ENCODE measurements around the gene MPZL3. TPM values are rescaled to one million over a fixed set of nuclear protein-coding genes. Genes with fewer than 3 reads are reported as not detected.

Gene MPZL3
- total and polyA plus RNA-seq, 8 donors = 0.45 to 20.0 (median 5.0) TPM

DNA sequence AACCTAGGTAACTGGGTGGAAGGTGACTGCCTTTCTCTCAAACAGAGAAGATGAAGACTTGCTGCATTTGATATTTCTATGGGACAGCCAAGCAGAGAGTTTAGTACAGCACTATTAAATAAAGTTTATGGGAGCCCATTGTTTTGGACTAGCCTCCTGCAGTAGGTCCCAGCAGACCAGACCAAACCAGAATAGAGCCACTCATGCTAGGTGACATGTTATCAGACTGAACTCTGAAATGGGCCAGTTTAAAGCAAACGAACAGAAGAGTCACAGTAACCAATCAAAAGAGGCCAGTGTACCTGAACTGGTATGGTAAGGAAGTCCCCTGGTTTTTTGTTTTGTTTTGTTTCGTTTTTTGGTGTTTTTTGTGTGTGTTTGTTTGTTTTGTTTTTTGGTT lies 19.8 kb upstream of the MPZL3 start:
- TF ChIP-seq POLR2AphosphoS5 (IDR thresholded peaks at IDR 0.05) (peak in 1 of 3 donors; percentile 25), EP300 (IDR thresholded peaks at IDR 0.05) (no peak), POLR2A (IDR thresholded peaks at IDR 0.05) (no peak)
- TF ChIP-seq, protein P1, sequence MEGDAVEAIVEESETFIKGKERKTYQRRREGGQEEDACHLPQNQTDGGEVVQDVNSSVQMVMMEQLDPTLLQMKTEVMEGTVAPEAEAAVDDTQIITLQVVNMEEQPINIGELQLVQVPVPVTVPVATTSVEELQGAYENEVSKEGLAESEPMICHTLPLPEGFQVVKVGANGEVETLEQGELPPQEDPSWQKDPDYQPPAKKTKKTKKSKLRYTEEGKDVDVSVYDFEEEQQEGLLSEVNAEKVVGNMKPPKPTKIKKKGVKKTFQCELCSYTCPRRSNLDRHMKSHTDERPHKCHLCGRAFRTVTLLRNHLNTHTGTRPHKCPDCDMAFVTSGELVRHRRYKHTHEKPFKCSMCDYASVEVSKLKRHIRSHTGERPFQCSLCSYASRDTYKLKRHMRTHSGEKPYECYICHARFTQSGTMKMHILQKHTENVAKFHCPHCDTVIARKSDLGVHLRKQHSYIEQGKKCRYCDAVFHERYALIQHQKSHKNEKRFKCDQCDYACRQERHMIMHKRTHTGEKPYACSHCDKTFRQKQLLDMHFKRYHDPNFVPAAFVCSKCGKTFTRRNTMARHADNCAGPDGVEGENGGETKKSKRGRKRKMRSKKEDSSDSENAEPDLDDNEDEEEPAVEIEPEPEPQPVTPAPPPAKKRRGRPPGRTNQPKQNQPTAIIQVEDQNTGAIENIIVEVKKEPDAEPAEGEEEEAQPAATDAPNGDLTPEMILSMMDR (IDR thresholded peaks at IDR 0.05) = no peak
- peaks cover 0 to 14% (median 0%) of the 10 kb centered on the region in 3 donors for H3K27me3 ChIP-seq
- H3K36me3 ChIP-seq = no peaks in the 10 kb centered on the region
- peak overlapping the region; percentile 37 to 69 (median 59) for H3K27ac ChIP-seq
- H3K9me3 ChIP-seq = no peaks in the 10 kb centered on the region
- H3K4me1 ChIP-seq = peaks cover 5 to 36% (median 27%) of the 10 kb centered on the region in 4 donors
- WGBS, 5 donors = 22 to 40% (median 27%) methylated on average over 2 of the region's 2 CpGs
- intact Hi-C loops (cut with DNase I; ENCODE audit: low total_unique reads) = no loop called here
- DNase-seq = no peak
- no peak overlapping the region for H3K4me3 ChIP-seq

DNA sequence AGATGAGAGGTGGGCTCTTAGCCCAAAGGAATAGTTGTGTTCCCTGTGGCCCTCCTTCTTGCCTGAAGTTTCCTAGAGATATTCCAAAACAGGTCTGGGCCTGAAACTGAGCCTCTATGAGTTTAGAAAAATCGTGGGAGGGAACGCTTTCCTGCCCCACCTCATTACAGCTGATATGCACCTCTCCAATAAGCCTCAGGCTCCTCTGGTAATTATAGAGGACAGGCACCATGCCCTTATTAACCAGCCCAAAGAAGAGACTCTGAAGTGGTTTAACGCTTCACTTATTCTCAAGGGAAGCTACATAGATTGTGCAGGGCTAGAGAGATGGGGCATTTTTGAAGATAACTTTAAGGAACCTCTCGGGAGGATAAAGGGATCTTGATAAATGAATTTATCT lies 15.3 kb upstream of the MPZL3 start:
- H3K36me3 ChIP-seq = no peaks in the 10 kb centered on the region
- H3K27ac ChIP-seq = peak overlapping the region in 1 of 5 donors; percentile 91
- intact Hi-C loops (cut with DNase I; ENCODE audit: low total_unique reads) = no loop called here
- H3K9me3 ChIP-seq = no peaks in the 10 kb centered on the region
- peaks cover 0 to 21% (median 9%) of the 10 kb centered on the region in 4 donors for H3K4me1 ChIP-seq
- no peak for DNase-seq
- TF ChIP-seq, protein P1 (IDR thresholded peaks at IDR 0.05) = no peak
- no peak for TF ChIP-seq POLR2AphosphoS5 (IDR thresholded peaks at IDR 0.05)
- no peak for TF ChIP-seq POLR2A (IDR thresholded peaks at IDR 0.05)
- no peak for TF ChIP-seq EP300 (IDR thresholded peaks at IDR 0.05)
- 53 to 83% (median 75%) methylated on average over 4 of the region's 4 CpGs for WGBS, 5 donors
- H3K27me3 ChIP-seq = peaks cover 0 to 23% (median 0%) of the 10 kb centered on the region in 3 donors
- H3K4me3 ChIP-seq = no peak overlapping the region

DNA sequence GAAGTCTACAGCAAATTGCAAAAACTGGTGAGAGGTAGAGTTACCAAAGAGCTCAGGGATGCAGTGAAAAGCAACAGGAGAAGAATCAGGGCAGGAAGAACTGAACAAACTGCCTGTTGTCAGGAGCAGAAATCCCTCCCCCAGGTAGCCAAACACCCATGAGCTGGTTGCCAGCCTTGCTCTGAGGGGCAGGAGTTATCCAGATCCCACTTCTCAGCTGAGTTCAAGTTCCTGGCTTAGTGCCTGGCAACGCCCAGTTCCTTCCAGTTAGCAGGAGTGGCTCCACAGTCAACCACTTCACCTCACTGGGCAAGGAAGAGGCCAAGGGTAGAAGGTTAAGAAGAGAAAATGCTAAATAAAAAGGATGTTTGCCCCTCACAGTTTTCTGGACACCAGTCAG lies 13.8 kb upstream of the MPZL3 start:
- WGBS, 5 donors = 16 to 79% (median 30%) methylated on average over 1 of the region's 1 CpG
- TF ChIP-seq EP300 (IDR thresholded peaks at IDR 0.05) (no peak), POLR2AphosphoS5 (IDR thresholded peaks at IDR 0.05) (peak in 2 of 3 donors; percentile 61 to 81)
- peak; percentile 65 to 87 for DNase-seq
- Histone ChIP-seq H3K4me3 (peak overlapping the region in 1 of 4 donors; percentile 51), H3K9me3 (no peaks in the 10 kb centered on the region), H3K4me1 (peaks cover 0 to 22% (median 17%) of the 10 kb centered on the region in 4 donors), H3K27me3 (peaks cover 0 to 33% (median 0%) of the 10 kb centered on the region in 3 donors), H3K27ac (peak overlapping the region; percentile 13 to 91 (median 85)), H3K36me3 (peaks cover 0 to 8% (median 0%) of the 10 kb centered on the region in 4 donors)
- intact Hi-C loops (cut with DNase I; ENCODE audit: low total_unique reads) = no loop called here

DNA sequence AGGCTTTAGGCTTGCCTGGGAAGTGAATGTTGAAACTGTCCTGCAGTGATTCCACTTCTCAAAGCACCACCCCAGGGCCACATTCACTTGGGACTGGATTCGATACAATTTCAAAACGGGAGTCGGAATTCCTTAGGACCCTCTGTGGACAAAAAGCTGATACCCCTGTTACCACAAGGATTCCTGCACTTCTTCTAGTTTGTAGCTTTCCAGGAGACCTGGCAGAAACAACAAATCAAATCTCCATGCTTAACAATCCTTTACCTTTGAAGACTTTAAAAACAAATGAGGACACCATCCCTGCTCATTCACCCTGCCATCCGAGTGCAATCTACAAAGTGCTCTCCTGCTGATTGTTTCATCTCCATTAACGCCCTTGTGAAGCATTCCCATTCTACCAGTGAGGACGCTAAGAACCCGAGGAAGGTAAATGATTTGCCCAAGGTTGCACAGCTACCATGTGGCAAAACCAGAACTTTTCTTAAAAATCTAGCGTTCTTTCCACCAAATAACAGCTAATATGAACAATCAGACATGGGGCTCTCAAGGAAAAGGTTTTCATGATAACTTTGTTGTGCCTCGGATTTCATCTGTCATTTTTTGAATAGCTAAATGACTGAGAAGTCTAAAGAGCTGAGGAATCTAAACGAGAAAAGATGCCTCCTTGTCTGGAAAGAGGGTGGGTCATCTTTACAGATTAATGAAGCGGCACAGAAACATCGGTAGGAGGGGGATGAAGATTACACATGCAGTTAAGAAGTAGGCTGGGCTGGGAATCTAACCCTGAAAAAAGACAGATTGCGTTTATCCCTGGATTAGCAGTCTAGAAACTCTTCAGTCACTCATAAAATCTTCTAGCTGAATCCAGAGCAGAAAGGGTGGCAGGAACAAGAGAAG lies 12.7 kb upstream of the MPZL3 start:
- H3K27me3 ChIP-seq = peaks cover 0 to 33% (median 0%) of the 10 kb centered on the region in 3 donors
- H3K4me1 ChIP-seq = peaks cover 0 to 29% (median 20%) of the 10 kb centered on the region in 4 donors
- peak overlapping the region; percentile 40 to 55 (median 46) for H3K4me3 ChIP-seq
- no peak for DNase-seq
- H3K27ac ChIP-seq = peak overlapping the region; percentile 83 to 94 (median 88)
- intact Hi-C loops (cut with DNase I; ENCODE audit: low total_unique reads) = no loop called here
- 30 to 45% (median 36%) methylated on average over 13 of the region's 13 CpGs for WGBS, 5 donors
- peaks cover 0 to 19% (median 4%) of the 10 kb centered on the region in 4 donors for H3K36me3 ChIP-seq
- no peaks in the 10 kb centered on the region for H3K9me3 ChIP-seq
- TF ChIP-seq POLR2A (IDR thresholded peaks at IDR 0.05) (no peak), POLR2AphosphoS5 (IDR thresholded peaks at IDR 0.05) (peak in 1 of 3 donors; percentile 33)

DNA sequence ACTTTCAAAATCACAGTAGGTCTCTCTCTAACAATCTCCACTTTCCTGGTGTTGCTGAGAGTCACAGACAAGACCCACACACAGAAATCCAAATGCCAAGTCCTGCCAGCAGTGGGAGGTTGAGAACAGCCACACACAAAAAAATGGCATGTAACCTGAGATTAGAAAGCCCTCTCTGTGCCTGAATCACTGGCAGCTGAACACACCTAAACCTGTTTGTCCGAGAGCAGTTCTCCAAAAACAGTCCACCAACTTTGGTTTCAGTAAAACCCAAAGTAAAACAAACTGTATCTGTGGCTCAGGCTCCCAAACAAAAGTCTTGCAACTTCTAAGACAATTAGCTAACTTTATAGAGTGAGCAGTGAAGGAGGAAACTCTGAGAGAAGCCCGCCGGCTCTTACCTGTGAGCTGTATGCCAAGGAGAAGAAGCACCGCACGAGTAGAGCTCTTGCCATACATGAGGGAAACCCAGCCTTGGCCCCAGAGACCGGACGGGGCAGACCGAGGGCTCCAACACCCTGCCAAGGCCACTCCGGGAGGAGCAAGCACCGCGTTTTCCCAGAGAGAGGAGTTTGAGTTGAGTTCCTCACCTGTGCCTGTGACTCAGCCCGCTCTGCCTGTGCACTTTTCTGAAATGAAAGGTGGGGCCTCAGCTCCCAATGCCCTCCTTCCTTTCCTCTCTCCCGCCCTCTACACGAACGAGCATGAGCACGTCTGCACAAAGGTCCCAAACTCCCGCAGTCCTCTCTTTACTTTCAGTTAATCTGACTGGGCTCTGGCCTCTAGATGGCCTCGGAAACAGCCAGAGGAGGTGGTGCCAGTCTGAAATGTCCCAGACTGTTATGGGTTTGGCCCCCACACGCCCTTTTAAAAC lies 11.8 kb upstream of the MPZL3 start, which contains the start of gene MPZL2:
TSS of gene MPZL2 (minus strand) at position 603 of the 874 bp plus-strand sequence. CDS start at position 459, 144 bp downstream.
- WGBS, 5 donors = 3 to 9% (median 7%) methylated on average over 19 of the region's 19 CpGs
- DNase-seq = peak; percentile 85 to 90
- Histone ChIP-seq H3K9me3 (no peaks in the 10 kb centered on the region), H3K27me3 (peaks cover 0 to 33% (median 0%) of the 10 kb centered on the region in 3 donors), H3K4me1 (peaks cover 0 to 29% (median 20%) of the 10 kb centered on the region in 4 donors), H3K36me3 (peaks cover 6 to 28% (median 12%) of the 10 kb centered on the region in 4 donors), H3K4me3 (peak within 1 kb of the TSS; percentile 40 to 55 (median 46)), H3K27ac (peak within 1 kb of the TSS; percentile 83 to 94 (median 88))
- TF ChIP-seq EP300 (IDR thresholded peaks at IDR 0.05) (no peak), POLR2A (IDR thresholded peaks at IDR 0.05) (peak in 2 of 4 donors; percentile 43 to 66), POLR2AphosphoS5 (IDR thresholded peaks at IDR 0.05) (peak; percentile 21 to 86 (median 82))
- TF ChIP-seq, protein P1 (IDR thresholded peaks at IDR 0.05) = no peak
- intact Hi-C loops (cut with DNase I; ENCODE audit: low total_unique reads) = no loop called here

Measured in stomach (tissue), 9 donors.